HG02884 (cell line): ENCODE measurements around the gene EIF2S1.
A peak's percentile ranks its signal among the peaks of the same experiment; 100 is the strongest.
"Not testable (repeated sequence)": the region's sequence is repeated elsewhere in the genome, so short reads cannot be mapped to it uniquely, and the experiment has no call there.

Experiments used
- ATAC-seq: cut with Tn5 transposase; IDR thresholded peaks from one replicate; pipeline ENCODE4 v1.9.1; 2021; ENCODE audit warnings: mild to moderate bottlenecking, moderate library complexity; ENCODE audit not compliant: unreplicated experiment

Gene EIF2S1

GRCh38 chr14:67359775-67360469, at the start of gene EIF2S1, which contains the start of gene ATP6V1D:
TSS of gene EIF2S1 (plus strand) at chr14:67360328. CDS start at chr14:67364768, 4,440 bp downstream.
TSS of gene ATP6V1D (minus strand) at chr14:67359804. CDS start at chr14:67359698, 106 bp downstream.
- peak; percentile 91 for ATAC-seq

GRCh38 chr14:67311868-67312267, 48.3 kb upstream of the EIF2S1 start:
- no peak for ATAC-seq

DNA sequence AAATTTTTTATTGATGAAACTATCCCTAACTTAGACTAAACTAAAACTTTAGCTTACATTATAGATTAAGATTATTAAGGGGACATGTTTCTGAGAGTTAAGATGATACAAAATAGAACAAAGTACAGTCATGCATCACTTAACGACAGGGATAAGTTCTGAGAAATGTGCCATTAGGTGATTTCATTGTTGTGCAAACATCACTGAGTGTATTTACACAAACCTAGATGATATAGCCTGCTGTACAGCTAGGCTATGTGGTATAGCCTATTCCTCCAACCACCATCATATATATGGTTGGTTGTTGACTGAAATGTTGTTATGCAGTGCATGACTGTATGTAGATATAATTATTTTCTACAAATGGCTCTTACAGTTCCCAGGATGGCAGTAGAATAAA, 47.0 kb upstream of the EIF2S1 start:
- ATAC-seq = no peak

- ATAC-seq = no peak
Observed at GRCh38 chr14:67317822-67318221, 42.3 kb upstream of the EIF2S1 start.

DNA sequence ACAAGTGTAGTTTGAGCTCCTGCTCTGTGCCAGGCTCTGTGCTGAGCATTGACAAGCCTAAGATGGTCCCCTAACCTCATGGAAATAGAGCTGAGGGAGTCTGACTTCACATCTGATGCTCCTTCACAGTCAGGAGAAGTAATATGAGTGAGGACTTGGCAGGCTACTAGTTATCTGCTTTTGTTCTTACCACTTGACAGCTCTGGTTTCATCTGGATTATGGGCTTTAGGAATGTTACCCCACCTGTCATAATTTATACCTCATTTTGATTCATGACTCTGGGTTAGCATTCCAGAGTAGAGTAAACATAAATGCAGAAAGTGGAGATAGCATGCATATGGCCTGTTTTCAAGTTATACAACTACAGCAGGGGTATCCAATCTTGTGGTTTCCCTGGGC, 41.0 kb upstream of the EIF2S1 start:
- no peak for ATAC-seq

- not testable (repeated sequence) for ATAC-seq
Observed at GRCh38 chr14:67329666-67330065, 30.5 kb upstream of the EIF2S1 start.

DNA sequence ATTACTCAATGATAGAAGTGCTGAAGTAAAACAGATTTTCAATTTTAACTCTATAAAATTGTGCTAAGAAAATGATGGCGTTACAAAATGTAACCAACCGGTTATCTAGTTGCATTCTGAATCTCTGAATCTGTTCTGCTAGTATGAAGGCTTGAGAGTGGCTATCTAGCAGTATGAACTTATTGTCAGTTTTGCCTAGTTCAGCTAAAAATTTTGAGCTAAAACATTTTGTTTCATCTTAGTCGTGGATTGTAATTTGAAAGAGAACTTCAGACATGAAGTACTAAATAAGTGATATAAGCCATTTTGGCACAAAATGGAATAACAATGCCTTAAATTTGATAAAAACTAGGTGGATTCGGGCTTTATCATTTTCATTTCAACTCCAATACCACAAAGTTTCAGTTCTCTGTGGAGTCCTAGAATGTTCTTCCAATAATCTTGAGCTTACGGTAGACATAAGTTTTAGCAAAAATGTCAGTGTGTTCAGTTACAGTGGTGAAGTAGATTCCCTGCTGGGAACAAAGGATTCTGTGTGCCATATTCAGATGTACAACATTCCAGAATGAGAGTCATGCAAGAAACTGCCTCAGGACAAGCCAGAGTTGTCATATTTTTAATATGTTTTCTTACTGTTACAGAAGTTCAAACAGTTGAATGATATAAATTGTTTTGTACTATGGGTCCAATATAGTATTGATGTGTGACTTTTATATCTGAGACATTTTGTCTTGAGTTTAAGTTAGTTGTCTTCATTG, 28.6 kb upstream of the EIF2S1 start:
- ATAC-seq = no peak

GRCh38 chr14:67332468-67332867, 27.7 kb upstream of the EIF2S1 start:
- ATAC-seq = no peak

DNA sequence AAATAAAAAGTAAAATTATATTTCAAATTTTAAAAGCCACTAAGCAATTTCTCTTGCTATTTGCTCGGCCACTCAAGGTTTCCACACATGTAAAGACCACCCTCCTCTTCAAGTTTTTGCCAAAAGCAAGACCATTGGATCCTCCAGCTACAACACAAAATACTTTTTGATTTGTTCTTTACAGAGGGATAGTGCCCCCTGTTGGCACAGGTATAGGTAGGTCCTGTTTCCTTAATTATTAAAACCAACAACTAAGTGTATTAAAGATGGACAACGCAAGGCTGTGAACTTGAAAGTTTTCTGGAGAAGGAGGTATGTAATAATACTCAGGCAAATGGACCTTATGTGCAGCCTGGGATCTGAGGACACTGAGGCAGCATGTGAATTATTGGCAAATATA, 24.3 kb upstream of the EIF2S1 start:
- ATAC-seq = no peak

DNA sequence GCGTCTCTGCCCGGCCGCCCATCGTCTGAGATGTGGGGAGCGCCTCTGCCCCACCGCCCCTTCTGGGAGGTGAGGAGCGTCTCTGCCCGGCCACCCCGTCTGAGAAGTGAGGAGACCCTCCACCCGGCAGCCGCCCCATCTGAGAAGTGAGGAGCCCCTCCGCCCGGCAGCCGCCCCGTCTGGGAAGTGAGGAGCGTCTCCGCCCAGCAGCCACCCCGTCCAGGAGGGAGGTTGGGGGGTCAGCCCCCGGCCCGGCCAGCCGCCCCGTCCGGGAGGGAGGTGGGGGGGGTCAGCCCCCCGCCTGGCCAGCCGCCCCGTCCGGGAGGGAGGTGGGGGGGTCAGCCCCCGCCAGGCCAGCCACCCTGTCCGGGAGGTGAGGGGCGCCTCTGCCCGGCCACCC, 18.9 kb upstream of the EIF2S1 start:
- ATAC-seq = not testable (repeated sequence)

- no peak for ATAC-seq
Observed at GRCh38 chr14:67343601-67344230, 16.4 kb upstream of the EIF2S1 start.

DNA sequence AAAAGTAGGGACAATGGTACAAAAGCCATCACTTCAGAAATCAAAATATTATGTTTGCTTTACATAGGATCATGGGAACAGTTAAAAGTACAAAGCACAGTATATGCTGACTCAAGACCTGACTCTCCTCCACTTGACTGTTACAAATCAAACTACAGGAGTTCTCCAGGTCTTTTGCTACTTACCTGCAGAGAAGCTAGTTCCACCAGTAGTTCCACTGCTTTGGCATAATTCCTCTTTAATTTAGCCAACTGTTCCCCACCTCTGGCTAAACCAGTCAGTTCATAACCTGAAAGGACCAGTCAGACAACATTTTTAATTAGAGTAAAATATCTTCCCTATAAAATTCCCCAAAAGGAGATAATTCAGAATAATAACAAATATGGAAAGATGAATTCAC, 14.5 kb upstream of the EIF2S1 start:
- no peak for ATAC-seq

- no peak for ATAC-seq
Observed at GRCh38 chr14:67352055-67352454, 8.1 kb upstream of the EIF2S1 start.

- ATAC-seq = no peak
Observed at GRCh38 chr14:67357186-67357968, 2.8 kb upstream of the EIF2S1 start.

DNA sequence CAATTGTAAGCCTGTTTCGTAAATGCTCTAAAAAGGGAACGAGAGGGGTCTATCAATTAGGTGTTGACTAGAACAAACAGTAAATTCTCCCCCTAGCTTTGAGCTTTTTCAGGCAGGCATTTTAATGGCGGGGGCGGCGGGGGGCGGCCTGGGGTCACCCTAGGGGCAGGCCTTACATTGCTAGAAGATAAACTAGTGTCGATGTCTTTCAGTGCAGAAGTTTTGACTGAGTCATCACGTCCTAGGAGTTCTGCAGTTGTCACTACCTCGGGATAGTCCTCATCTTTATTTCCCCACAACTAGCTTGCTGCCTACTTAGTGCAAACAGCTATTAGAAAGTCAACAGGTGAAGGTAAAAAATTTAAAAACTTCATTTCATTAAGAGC, 2.2 kb upstream of the EIF2S1 start:
- no peak for ATAC-seq

DNA sequence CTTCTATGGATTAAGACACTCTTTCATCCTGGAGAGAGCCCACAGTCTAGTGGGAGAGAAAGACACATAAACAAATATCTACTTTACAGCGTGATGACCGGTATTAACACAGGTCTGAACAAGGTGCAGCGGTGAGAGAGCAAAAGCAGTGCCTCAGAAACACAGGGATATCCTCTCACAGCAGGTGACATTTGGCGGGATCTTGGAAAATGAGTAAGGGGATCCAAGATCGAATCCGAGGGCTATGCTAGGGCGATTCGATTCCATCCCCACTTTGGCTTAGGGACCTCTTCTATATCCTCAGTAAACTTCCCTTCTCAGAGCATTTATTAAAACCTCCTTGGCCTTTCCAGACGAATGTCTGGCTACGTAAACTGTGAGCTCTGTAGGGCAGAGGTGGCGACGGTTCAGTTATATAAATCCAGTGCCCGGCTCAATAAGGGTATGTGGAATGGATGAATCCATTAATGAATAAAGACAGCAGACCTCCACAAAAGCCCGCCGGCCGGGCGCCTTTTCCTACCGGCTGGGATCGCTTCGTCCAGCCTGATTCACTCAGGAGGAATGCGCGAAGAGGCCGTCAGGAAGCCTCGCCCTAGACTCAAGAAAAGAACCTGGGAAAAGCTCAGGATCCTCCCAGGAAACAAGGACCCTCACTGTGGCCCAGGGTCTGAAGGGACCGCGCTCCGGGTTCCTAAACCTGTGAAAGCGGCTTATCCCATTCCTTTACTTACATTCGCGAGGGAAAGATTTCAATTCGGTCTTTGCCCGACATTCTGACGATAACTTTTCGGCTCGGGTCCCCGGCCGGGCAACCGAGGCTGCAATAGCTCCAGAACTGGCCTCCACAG, 979 bp upstream of the EIF2S1 start:
- no peak for ATAC-seq

DNA sequence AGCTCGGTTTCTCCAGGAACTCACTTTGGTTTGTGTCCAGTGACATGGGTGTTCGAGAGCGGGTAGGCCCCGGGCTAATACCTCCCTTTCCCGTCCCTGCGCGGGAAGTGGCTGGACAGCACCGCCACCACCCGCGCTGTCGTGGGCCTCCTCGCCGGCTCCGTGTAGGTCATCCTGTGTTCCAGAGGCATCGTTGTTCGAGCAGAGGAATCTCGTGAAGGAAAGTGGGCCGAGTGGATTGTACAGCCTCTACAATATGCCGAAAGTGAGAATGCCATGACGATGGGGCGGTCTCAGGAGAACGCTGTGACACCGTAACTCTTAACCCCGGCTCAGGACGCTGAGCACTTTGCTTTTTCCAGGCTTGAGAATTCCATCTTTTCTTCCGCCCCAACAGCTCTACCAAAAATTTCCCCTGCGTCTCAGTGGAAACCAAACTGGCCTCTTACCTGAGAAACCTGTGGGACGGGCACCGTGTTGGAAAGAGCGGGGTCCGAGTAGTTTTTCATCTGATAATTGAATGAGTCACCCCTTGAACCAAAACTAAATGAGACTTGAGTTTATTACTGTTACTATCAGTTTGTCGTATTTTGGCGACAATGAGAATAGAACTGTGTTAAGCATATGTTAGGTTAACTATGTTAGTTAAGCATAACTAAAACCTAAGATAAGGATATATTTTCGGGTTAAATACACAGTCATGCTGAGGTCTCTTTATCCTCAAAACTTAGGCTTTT, 510 bp downstream of the EIF2S1 start:
- ATAC-seq = peak; percentile 12

GRCh38 chr14:67365476-67365875, 5.3 kb downstream of the EIF2S1 start:
- ATAC-seq = no peak

GRCh38 chr14:67370830-67371229, 10.7 kb downstream of the EIF2S1 start:
- ATAC-seq = no peak
